HepG2 (cell line): ENCODE results near the gene B4GALT2. TPM values are rescaled to one million over a fixed set of nuclear protein-coding genes. Genes with fewer than 3 reads are reported as not detected.

Source experiments
- ATAC-seq: fragments of 200-7000 bp; cut with Tn5 transposase; 3 replicates; pipeline ENCODE4 v1.9.1; 2020; ENCODE audit warnings: mild to moderate bottlenecking, moderate library complexity
- BruUV-seq: library from RNA; stranded (reverse); fragments of 400-500 nt; replicated peaks from 2 replicates; lab custom pipeline; 2021; lab: Mats Ljungman, UMichigan
- CTCF ChIA-PET: fragments of 300-600 bp; formaldehyde crosslinking; extraction: SDS; loops from one replicate; lab custom pipeline; 2021; ENCODE audit warnings: low total read pairs, inconsistent platforms, low intra/inter-chr PET ratio; lab: Yijun Ruan, JAX
- POLR2A ChIA-PET: fragments of 350-600 bp; sonication (Branson Sonifier 250); formaldehyde crosslinking; loops from one replicate; lab custom pipeline; 2020; ENCODE audit warnings: antibody characterized with exemption, inconsistent platforms; lab: Yijun Ruan, JAX
- DNase-seq: peaks from one replicate; pipeline ENCODE4 v3.0.0-alpha.2; 2015; ENCODE audit warnings: low spot score
- FAIRE-seq: peaks from 3 replicates; lab custom pipeline; 2011; peaks lifted over from hg19 to GRCh38; lab: Jason Lieb, UNC
- H2AFZ ChIP-seq: one replicate; pipeline ENCODE4 v1.6.1; 2011; ENCODE audit warnings: low read length, inconsistent platforms
- H3K27ac ChIP-seq: fragments of 300-600 bp; 3 replicates; pipeline ENCODE4 v1.8.0; 2011; ENCODE audit warnings: mixed run types, mild to moderate bottlenecking, mixed read lengths, low read length, inconsistent platforms; ENCODE audit not compliant: insufficient read depth; ENCODE audit errors: extremely low read length
- H3K27me3 ChIP-seq, 2 experiments: fragments of 200-600 bp in 1 of 2; 2 replicates in 1 of 2; 3 replicates in 1 of 2; pipeline versions ENCODE4 v1.6.0 to v1.8.0; 2011; ENCODE audit warnings: low read length in 2 of 2, mild to moderate bottlenecking in 2 of 2, moderate library complexity in 2 of 2, inconsistent platforms in 1 of 2; ENCODE audit not compliant: insufficient read depth in 2 of 2, control insufficient read depth in 1 of 2
- H3K36me3 ChIP-seq, 2 experiments: fragments of 200-600 bp in 1 of 2; replicated peaks in 1 of 2; 2 replicates in 1 of 2; 3 replicates in 1 of 2; pipeline versions ENCODE4 v1.5.1 to v1.8.0; 2011; ENCODE audit warnings: low read length in 2 of 2, inconsistent platforms in 1 of 2; ENCODE audit not compliant: insufficient read depth in 2 of 2, control insufficient read depth in 1 of 2
- H3K4me1 ChIP-seq: 2 replicates; pipeline ENCODE4 v1.5.1; 2012; ENCODE audit warnings: low read length, inconsistent platforms; ENCODE audit not compliant: insufficient read depth
- H3K4me2 ChIP-seq: 2 replicates; pipeline ENCODE4 v1.6.0; 2011; ENCODE audit warnings: low read depth, low read length, inconsistent platforms
- H3K4me3 ChIP-seq, 3 experiments: fragments of 200-600 bp in 1 of 3; sonication (generic), shearing (Covaris generic) in 1 of 3; replicated peaks in 1 of 3; 2 replicates each; pipeline ENCODE4 v1.5.1; 2011 to 2016; ENCODE audit warnings: low read length in 3 of 3, inconsistent platforms in 2 of 3, low read depth in 2 of 3, mild to moderate bottlenecking in 2 of 3, control low read depth in 1 of 3, mixed read lengths in 1 of 3; ENCODE audit not compliant: insufficient read depth in 1 of 3
- H3K79me2 ChIP-seq: one replicate; pipeline ENCODE4 v1.6.1; 2011; ENCODE audit warnings: low read length, inconsistent platforms; ENCODE audit not compliant: insufficient read depth
- H3K9ac ChIP-seq: 2 replicates; pipeline ENCODE4 v1.6.0; 2011; ENCODE audit warnings: mild to moderate bottlenecking, low read depth, low read length, inconsistent platforms; ENCODE audit not compliant: insufficient read depth
- H3K9me3 ChIP-seq: 2 replicates; pipeline ENCODE4 v1.5.1; 2012; ENCODE audit warnings: mild to moderate bottlenecking, low read length
- H4K20me1 ChIP-seq: 2 replicates; pipeline ENCODE4 v1.6.0; 2011; ENCODE audit warnings: inconsistent platforms, mild to moderate bottlenecking, low read length, moderate library complexity; ENCODE audit not compliant: insufficient read depth
- CBX5 ChIP-seq: sonication (generic); formaldehyde crosslinking; IDR thresholded peaks from 2 replicates; pipeline ENCODE4 v1.4.0; 2020; ENCODE audit warnings: missing genetic modification reagents, borderline replicate concordance
- JUN ChIP-seq: sonication (generic); formaldehyde crosslinking; IDR thresholded peaks from 2 replicates; pipeline ENCODE4 v1.4.0; 2020; ENCODE audit warnings: mild to moderate bottlenecking, missing genetic modification reagents
- KDM3A ChIP-seq: IDR thresholded peaks from 2 replicates; pipeline ENCODE4 v1.6.1; 2018; ENCODE audit warnings: low read depth, missing compliant biosample characterization
- NONO ChIP-seq, 2 experiments: fragments of 450-650 bp in 1 of 2; sonication (generic) in 1 of 2; formaldehyde crosslinking in 1 of 2; IDR thresholded peaks in 1 of 2; conservative IDR thresholded peaks in 1 of 2; 2 replicates each; pipeline versions ENCODE4 v1.6.1 to v1.8.0; 2017 to 2022; ENCODE audit warnings: mild to moderate bottlenecking in 1 of 2, missing genetic modification reagents in 1 of 2, moderate library complexity in 1 of 2
- PPARG ChIP-seq: conservative IDR thresholded peaks from 2 replicates; pipeline ENCODE4 v1.6.1; 2016; ENCODE audit warnings: missing biosample characterization, missing genetic modification reagents
- SP2 ChIP-seq: sonication (generic); formaldehyde crosslinking; IDR thresholded peaks from 2 replicates; pipeline ENCODE4 v1.5.1; 2020; ENCODE audit warnings: mild to moderate bottlenecking, missing genetic modification reagents
- U2AF1 ChIP-seq: fragments of 200-400 bp; formaldehyde crosslinking; optimal IDR thresholded peaks from 2 replicates; pipeline ENCODE3; 2017; ENCODE audit warnings: mild to moderate bottlenecking, low read depth, low read length
- ZNF501 ChIP-seq: sonication (generic); formaldehyde crosslinking; IDR thresholded peaks from 2 replicates; pipeline ENCODE4 v1.5.1; 2020; ENCODE audit warnings: mild to moderate bottlenecking, moderate library complexity, missing genetic modification reagents
- ZNF598 ChIP-seq: sonication (generic); formaldehyde crosslinking; IDR thresholded peaks from 2 replicates; pipeline ENCODE4 v1.5.1; 2020; ENCODE audit warnings: mild to moderate bottlenecking, missing genetic modification reagents, borderline replicate concordance
- ZNF607 ChIP-seq: sonication (generic); formaldehyde crosslinking; IDR thresholded peaks from 2 replicates; pipeline ENCODE4 v1.5.1; 2020; ENCODE audit warnings: missing genetic modification reagents, mild to moderate bottlenecking, borderline replicate concordance
- ZSCAN31 ChIP-seq: sonication (generic); formaldehyde crosslinking; IDR thresholded peaks from 2 replicates; pipeline ENCODE4 v1.5.0; 2020; ENCODE audit warnings: low read depth, mild to moderate bottlenecking, missing genetic modification reagents
- WGBS: methylation state at CpG from one replicate; pipeline ENCODE4 v1.1.6; 2017; ENCODE audit warnings: low lambda C conversion rate; 5-methylcytosine and 5-hydroxymethylcytosine counted together
- in situ Hi-C: cut with HindIII; loops from 2 replicates; pipeline ENCODE4 v1.10.0; 2017; ENCODE audit warnings: low pct_unique_long_range_greater_than_20kb; ENCODE audit not compliant: extremely low pct_ligation_motif_present
- intact Hi-C: fragments of 100-400 bp; cut with micrococcal nuclease; formaldehyde crosslinking; loops from one replicate; pipeline ENCODE4 v1.10.0; 2022; ENCODE audit not compliant: unreplicated experiment
- polyA plus RNA-seq, 8 experiments: library from polyadenylated mRNA; depleted of rRNA in 3 of 8; stranded (reverse) in 7 of 8; unstranded in 1 of 8; fragments of >200 nt; fragmentation: Illumina TruSeq in 4 of 8; extraction: Trizol in 4 of 8; gene quantifications; 2 replicates each; pipeline versions ENCODE4 v1.2.1 to v1.2.3, GENCODE V29; 2011 to 2016; ENCODE audit warnings: low read depth in 4 of 8, missing spikeins in 1 of 8, mixed read lengths in 1 of 8; ENCODE audit not compliant: insufficient read depth in 1 of 8
- total RNA-seq, 5 experiments: library from RNA; depleted of rRNA; stranded (reverse); fragments of >200 nt; fragmentation: Illumina TruSeq; extraction: Trizol; gene quantifications; 2 replicates each; pipeline ENCODE4 v1.2.3, GENCODE V29; 2016; ENCODE audit warnings: low read depth in 1 of 5
- TF ChIP-seq, protein P1 (sequence below): IDR thresholded peaks from 2 replicates; pipeline ENCODE4 v1.6.1; 2012; ENCODE audit warnings: inconsistent platforms

B4GALT2 gene
- total and polyA plus RNA-seq, 2 of the 13 experiments (the other 11 are each of a cell fraction or from before 2014, with no cell fraction given): 41.9 to 78.0 TPM

DNA sequence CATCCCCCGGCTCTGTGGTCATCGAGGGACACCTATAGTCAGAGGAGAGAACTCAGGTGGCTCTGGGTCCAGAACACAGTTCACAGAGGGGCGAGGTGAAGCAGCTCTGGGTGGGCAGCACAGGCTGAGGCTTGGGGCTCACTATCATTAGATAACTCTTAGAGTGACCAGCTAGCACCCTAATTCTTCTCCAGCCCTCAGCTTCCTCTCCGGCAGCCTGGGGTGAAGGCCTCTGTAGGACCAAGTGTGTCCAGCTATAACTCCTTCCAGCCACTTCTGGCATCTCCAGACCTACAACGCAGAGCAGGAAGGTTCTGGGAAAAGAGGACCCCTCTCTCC, 44.1 kb upstream of the B4GALT2 start:
- Histone ChIP-seq H3K9me3 (no peaks in the 10 kb centered on the region), H3K9ac (no peak overlapping the region), H4K20me1 (0 out of 2 replicates have a peak, but pooled peaks cover 2% of the 10 kb centered on the region), H3K4me2 (peak overlapping the region; percentile 99), H3K27me3 (no peaks in the 10 kb centered on the region), H3K27ac (peak overlapping the region; percentile 0), H2AFZ (peak overlapping the region; percentile 8), H3K36me3 (no peaks in the 10 kb centered on the region), H3K4me3 (peak overlapping the region in 2 of 3 experiments; percentile 61 to 84; a peak in 2 of 6 replicates), H3K4me1 (peaks cover 39% of the 10 kb centered on the region), H3K79me2 (no peaks in the 10 kb centered on the region)
- in situ Hi-C loops: loop anchor here (5.0 kb wide), 2 partner anchors 178 to 408 kb away; no protein-coding TSS in a partner anchor
- DNase-seq: no peak
- intact Hi-C loops: loop anchor here (1.0 to 10.0 kb wide), 3 partner anchors 100 to 406 kb away; partner anchors contain the start of gene SLC6A9
- ATAC-seq: peak; percentile 70
- WGBS: 8% methylated on average over 4 of the region's 5 CpGs
- FAIRE-seq: no peak
- CTCF ChIA-PET: interaction anchor here (4.6 kb wide), 1 partner anchor 171 kb away, joined by 44 read pairs; no protein-coding TSS in a partner anchor
- no TSS peak for BruUV-seq
- POLR2A ChIA-PET: interaction anchor here (0.5 to 4.3 kb wide), 8 partner anchors 9 to 901 kb away, joined by 3 to 38 read pairs (median 6); partner anchors contain the start of genes ATP6V0B, IPO13, SLC6A9 and ST3GAL3
- TF ChIP-seq KDM3A (CRISPR knock-in tag) (0 out of 2 replicates have a peak, but pooled peaks have one; percentile 5), NONO (IDR thresholded peaks at IDR 0.05) (no peak), NONO (CRISPR knock-in tag; conservative IDR thresholded peaks at IDR 0.05) (0 out of 2 replicates have a peak, but pooled peaks have one; percentile 13), ZNF598 (CRISPR knock-in tag) (no peak), JUN (CRISPR knock-in tag) (0 out of 2 replicates have a peak, but pooled peaks have one; percentile 6), ZNF607 (0 out of 2 replicates have a peak, but pooled peaks have one; percentile 9), PPARG (CRISPR knock-in tag) (no peak), ZSCAN31 (CRISPR knock-in tag) (0 out of 2 replicates have a peak, but pooled peaks have one; percentile 49), ZNF501 (CRISPR knock-in tag) (0 out of 2 replicates have a peak, but pooled peaks have one; percentile 39), CBX5 (CRISPR knock-in tag) (0 out of 2 replicates have a peak, but pooled peaks have one; percentile 7), U2AF1 (peak; percentile 10), SP2 (no peak)
- TF ChIP-seq, protein P1, sequence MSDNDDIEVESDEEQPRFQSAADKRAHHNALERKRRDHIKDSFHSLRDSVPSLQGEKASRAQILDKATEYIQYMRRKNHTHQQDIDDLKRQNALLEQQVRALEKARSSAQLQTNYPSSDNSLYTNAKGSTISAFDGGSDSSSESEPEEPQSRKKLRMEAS: 0 out of 2 replicates have a peak, but pooled peaks have one; percentile 10
